ENCODE data around the gene TTLL7. TPM values are rescaled to one million over a fixed set of nuclear protein-coding genes. Genes with fewer than 3 reads are reported as not detected.

The TTLL7 gene
- total RNA-seq, 1 donor from 2014 or later = 37.9 TPM

GRCh38 chr1:84021822-84022221 is 22.9 kb upstream of the TTLL7 start:
- Histone ChIP-seq H3K27me3 (peaks cover 9% of the 10 kb centered on the region), H3F3A (ENCODE audit: low read depth) (no peaks in the 10 kb centered on the region), H3K79me2 (ENCODE audit: low read depth) (no peaks in the 10 kb centered on the region), H3K27ac (no peak overlapping the region), H4K20me1 (ENCODE audit: low read depth) (no peaks in the 10 kb centered on the region), H3K4me2 (no peak overlapping the region), H3K9me3 (ENCODE audit: low read depth) (no peaks in the 10 kb centered on the region), H2AFZ (replicated peaks) (no peak overlapping the region), H3K4me3 (no peak overlapping the region), H3K9ac (no peak overlapping the region), H3K36me3 (no peaks in the 10 kb centered on the region), H3K4me1 (no peaks in the 10 kb centered on the region)
- Mint-ChIP-seq H3K4me1 (no peaks in the 10 kb centered on the region), H3K9me3 (peaks cover 7% of the 10 kb centered on the region), H3K4me3 (no peak overlapping the region), H3K27me3 (ENCODE audit: insufficient read depth, low read depth) (no peaks in the 10 kb centered on the region), H3K36me3 (no peaks in the 10 kb centered on the region), H3K27ac (no peak overlapping the region)
- TF ChIP-seq EZH2phosphoT487 (IDR thresholded peaks at IDR 0.05) = no peak
- no peak for TF ChIP-seq CTCF (IDR thresholded peaks at IDR 0.05)
- TF ChIP-seq EZH2 (IDR thresholded peaks at IDR 0.05) = no peak
- DNase-seq (ENCODE audit: low spot score) = no peak

- Histone ChIP-seq H3K4me3 (no peak overlapping the region), H3K79me2 (ENCODE audit: low read depth) (no peaks in the 10 kb centered on the region), H3K9me3 (ENCODE audit: low read depth) (no peaks in the 10 kb centered on the region), H4K20me1 (ENCODE audit: low read depth) (no peaks in the 10 kb centered on the region), H2AFZ (replicated peaks) (no peak overlapping the region), H3F3A (ENCODE audit: low read depth) (no peaks in the 10 kb centered on the region), H3K27ac (no peak overlapping the region), H3K4me1 (no peaks in the 10 kb centered on the region), H3K9ac (no peak overlapping the region), H3K27me3 (no peaks in the 10 kb centered on the region), H3K4me2 (no peak overlapping the region), H3K36me3 (no peaks in the 10 kb centered on the region)
- no peaks in the 10 kb centered on the region for H3K36me3 Mint-ChIP-seq
- no peak overlapping the region for H3K27ac Mint-ChIP-seq
- no peaks in the 10 kb centered on the region for H3K27me3 Mint-ChIP-seq (ENCODE audit: insufficient read depth, low read depth)
- TF ChIP-seq CTCF (IDR thresholded peaks at IDR 0.05) = no peak
- TF ChIP-seq EZH2 (IDR thresholded peaks at IDR 0.05) = no peak
- TF ChIP-seq EZH2phosphoT487 (IDR thresholded peaks at IDR 0.05) = no peak
- H3K9me3 Mint-ChIP-seq = peaks cover 7% of the 10 kb centered on the region
- H3K4me3 Mint-ChIP-seq = no peak overlapping the region
- H3K4me1 Mint-ChIP-seq = no peaks in the 10 kb centered on the region
- DNase-seq (ENCODE audit: low spot score) = no peak
Measured at GRCh38 chr1:84020151-84020550, 21.2 kb upstream of the TTLL7 start.

GRCh38 chr1:84019217-84019616 is 20.3 kb upstream of the TTLL7 start:
- H4K20me1 ChIP-seq (ENCODE audit: low read depth) = no peaks in the 10 kb centered on the region
- TF ChIP-seq EZH2 (IDR thresholded peaks at IDR 0.05) = no peak
- TF ChIP-seq CTCF (IDR thresholded peaks at IDR 0.05) = no peak
- TF ChIP-seq EZH2phosphoT487 (IDR thresholded peaks at IDR 0.05) = no peak
- Mint-ChIP-seq H3K9me3 (peaks cover 7% of the 10 kb centered on the region), H3K4me3 (no peak overlapping the region), H3K36me3 (no peaks in the 10 kb centered on the region), H3K27ac (no peak overlapping the region), H3K27me3 (ENCODE audit: insufficient read depth, low read depth) (no peaks in the 10 kb centered on the region), H3K4me1 (no peaks in the 10 kb centered on the region)
- H3K27me3 ChIP-seq = no peaks in the 10 kb centered on the region
- H3K9ac ChIP-seq = no peak overlapping the region
- H2AFZ ChIP-seq (replicated peaks) = no peak overlapping the region
- H3F3A ChIP-seq (ENCODE audit: low read depth) = no peaks in the 10 kb centered on the region
- H3K9me3 ChIP-seq (ENCODE audit: low read depth) = no peaks in the 10 kb centered on the region
- no peaks in the 10 kb centered on the region for H3K79me2 ChIP-seq (ENCODE audit: low read depth)
- no peaks in the 10 kb centered on the region for H3K36me3 ChIP-seq
- no peak overlapping the region for H3K4me3 ChIP-seq
- H3K27ac ChIP-seq = no peak overlapping the region
- H3K4me2 ChIP-seq = no peak overlapping the region
- no peak for DNase-seq (ENCODE audit: low spot score)
- H3K4me1 ChIP-seq = no peaks in the 10 kb centered on the region
